HCT116 (cell line): ENCODE data around the gene TCP10L. TPM values are rescaled to one million over a fixed set of nuclear protein-coding genes. Genes with fewer than 3 reads are reported as not detected.

Source experiments
- ATAC-seq: fragments of 200-7000 bp; cut with Tn5 transposase; 2 replicates; pipeline ENCODE4 v1.9.1; 2020; ENCODE audit warnings: mild to moderate bottlenecking, moderate library complexity
- BruUV-seq: library from RNA; stranded (reverse); fragments of 400-500 nt; replicated peaks from 2 replicates; lab custom pipeline; 2021; lab: Mats Ljungman, UMichigan
- CTCF ChIA-PET: fragments of 300-600 bp; sonication (Branson Sonifier 250); formaldehyde crosslinking; loops from one replicate; lab custom pipeline; 2021; ENCODE audit warnings: antibody characterized with exemption; lab: Charles Lee
- POLR2A ChIA-PET: fragments of 300-600, 350-600 bp; sonication (Branson Sonifier 250); formaldehyde crosslinking; loops from one replicate; lab custom pipeline; 2021; ENCODE audit warnings: antibody characterized with exemption; lab: Charles Lee
- RAD21 ChIA-PET, 2 experiments: fragments of 300-600 bp; sonication (Branson Sonifier 250); formaldehyde crosslinking; loops; one replicate each; lab custom pipeline; 2023; ENCODE audit warnings: low total read pairs in 2 of 2; ENCODE audit not compliant: uncharacterized antibody in 2 of 2, unreplicated experiment in 2 of 2, low non-redundant PET in 1 of 2; lab: Charles Lee
- DNase-seq: peaks from one replicate; pipeline ENCODE4 v3.0.0-alpha.2; 2010; ENCODE audit warnings: low read depth, low spot score
- H2AFZ ChIP-seq: fragments of 200-600 bp; shearing (Covaris generic), sonication (generic); 2 replicates; pipeline ENCODE4 v1.6.1; 2017; ENCODE audit warnings: low read depth, mixed run types, mixed read lengths, antibody characterized with exemption, low read length; ENCODE audit not compliant: poor library complexity, severe bottlenecking
- H3K27ac ChIP-seq: 2 replicates; pipeline ENCODE4 v1.5.1; 2012; ENCODE audit warnings: low read depth, low read length
- H3K27me3 ChIP-seq: fragments of 200-600 bp; sonication (generic); 2 replicates; pipeline ENCODE4 v1.6.1; 2016; ENCODE audit warnings: mixed run types, low read length, mixed read lengths; ENCODE audit not compliant: insufficient read depth
- H3K36me3 ChIP-seq, 2 experiments: fragments of 200-500 bp in 1 of 2; fragments of 200-600 bp in 1 of 2; sonication (Bioruptor generic) in 1 of 2; sonication (generic) in 1 of 2; 2 replicates each; pipeline versions ENCODE4 v1.5.1 to v1.6.1; 2014 to 2016; ENCODE audit warnings: low read length in 2 of 2, inconsistent platforms in 1 of 2, mixed read lengths in 1 of 2, mixed run types in 1 of 2; ENCODE audit not compliant: insufficient read depth in 2 of 2, control insufficient read depth in 1 of 2
- H3K4me1 ChIP-seq, 2 experiments: fragments of 200-600 bp in 1 of 2; sonication (generic) in 1 of 2; 2 replicates each; pipeline versions ENCODE4 v1.5.1 to v1.6.1; 2012 to 2017; ENCODE audit warnings: low read length in 2 of 2, inconsistent platforms in 1 of 2, mild to moderate bottlenecking in 1 of 2, mixed read lengths in 1 of 2, mixed run types in 1 of 2, moderate library complexity in 1 of 2; ENCODE audit not compliant: insufficient read depth in 2 of 2, control insufficient read depth in 1 of 2
- H3K4me2 ChIP-seq: fragments of 200-600 bp; sonication (generic); 2 replicates; pipeline ENCODE4 v1.6.1; 2017; ENCODE audit warnings: mixed run types, low read length, mixed read lengths
- H3K4me3 ChIP-seq, 2 experiments: fragments of 200-600 bp in 1 of 2; sonication (generic) in 1 of 2; replicated peaks in 1 of 2; 2 replicates each; pipeline ENCODE4 v1.5.1; 2011 to 2016; ENCODE audit warnings: low read length in 2 of 2, control low read depth in 1 of 2, low read depth in 1 of 2, mild to moderate bottlenecking in 1 of 2, mixed read lengths in 1 of 2, mixed run types in 1 of 2
- H3K79me2 ChIP-seq: fragments of 200-600 bp; sonication (generic); 2 replicates; pipeline ENCODE4 v1.6.1; 2017; ENCODE audit warnings: mild to moderate bottlenecking, mixed run types, low read length, moderate library complexity, mixed read lengths; ENCODE audit not compliant: insufficient read depth
- H3K9ac ChIP-seq: fragments of 200-600 bp; sonication (generic); 2 replicates; pipeline ENCODE4 v1.6.1; 2016; ENCODE audit warnings: low read length, mixed read lengths
- H3K9me2 ChIP-seq: fragments of 200-600 bp; sonication (generic), shearing (Covaris generic); 2 replicates; pipeline ENCODE4 v1.6.1; 2017; ENCODE audit warnings: mixed run types, mild to moderate bottlenecking, moderate library complexity; ENCODE audit not compliant: insufficient read depth
- H3K9me3 ChIP-seq, 2 experiments: fragments of 200-500 bp in 1 of 2; fragments of 200-600 bp in 1 of 2; sonication (Bioruptor generic) in 1 of 2; sonication (generic) in 1 of 2; 2 replicates each; pipeline ENCODE4 v1.6.1; 2014 to 2017; ENCODE audit warnings: low read length in 2 of 2, mixed read lengths in 2 of 2, inconsistent platforms in 1 of 2, low read depth in 1 of 2, mild to moderate bottlenecking in 1 of 2, mixed run types in 1 of 2, moderate library complexity in 1 of 2; ENCODE audit not compliant: control insufficient read depth in 1 of 2, insufficient read depth in 1 of 2
- H4K20me1 ChIP-seq: fragments of 200-600 bp; sonication (generic), shearing (Covaris generic); 2 replicates; pipeline ENCODE4 v1.6.1; 2017; ENCODE audit warnings: mixed run types, mild to moderate bottlenecking, moderate library complexity; ENCODE audit not compliant: insufficient read depth
- ATF3 ChIP-seq: IDR thresholded peaks from 2 replicates; pipeline ENCODE4 v1.6.1; 2012
- CBX3 ChIP-seq: IDR thresholded peaks from 2 replicates; pipeline ENCODE4 v1.6.1; 2012; ENCODE audit warnings: low read depth
- ELF1 ChIP-seq: IDR thresholded peaks from 2 replicates; pipeline ENCODE4 v1.6.1; 2012; ENCODE audit warnings: low read depth, borderline replicate concordance
- EZH2 ChIP-seq: fragments of 200-600 bp; sonication (generic); IDR thresholded peaks from 2 replicates; pipeline ENCODE4 v1.6.1; 2017; ENCODE audit warnings: antibody characterized with exemption, mixed run types
- EZH2phosphoT487 ChIP-seq: fragments of 200-600 bp; IDR thresholded peaks from 2 replicates; pipeline ENCODE4 v1.6.1; 2018; ENCODE audit warnings: antibody characterized with exemption, borderline replicate concordance
- JUND ChIP-seq: IDR thresholded peaks from 2 replicates; pipeline ENCODE4 v1.6.1; 2012
- POLR2A ChIP-seq: IDR thresholded peaks from 2 replicates; pipeline ENCODE4 v1.7.0; 2011; ENCODE audit warnings: borderline replicate concordance; ENCODE audit not compliant: insufficient read depth, insufficient read length; ENCODE audit errors: extremely low read depth
- POLR2AphosphoS5 ChIP-seq: IDR thresholded peaks from 2 replicates; pipeline ENCODE4 v1.6.1; 2011; ENCODE audit warnings: mild to moderate bottlenecking, low read depth, low read length, moderate library complexity
- RAD21 ChIP-seq: IDR thresholded peaks from 2 replicates; pipeline ENCODE4 v1.6.1; 2012; ENCODE audit warnings: low read depth, mild to moderate bottlenecking
- SP1 ChIP-seq: IDR thresholded peaks from 2 replicates; pipeline ENCODE4 v1.6.1; 2012; ENCODE audit warnings: low read depth
- SRF ChIP-seq: IDR thresholded peaks from 2 replicates; pipeline ENCODE4 v1.6.1; 2012; ENCODE audit warnings: low read depth
- YY1 ChIP-seq: IDR thresholded peaks from 2 replicates; pipeline ENCODE4 v1.6.1; 2011; ENCODE audit warnings: low read length, low read depth, moderate library complexity, mild to moderate bottlenecking; ENCODE audit not compliant: insufficient replicate concordance; ENCODE audit errors: extremely low read depth
- ZBTB33 ChIP-seq: IDR thresholded peaks from 2 replicates; pipeline ENCODE4 v1.6.1; 2011; ENCODE audit warnings: mild to moderate bottlenecking, low read length, moderate library complexity; ENCODE audit not compliant: insufficient replicate concordance; ENCODE audit errors: extremely low read depth
- ZFX ChIP-seq: fragments of 450-650 bp; IDR thresholded peaks from 2 replicates; pipeline ENCODE4 v1.6.1; 2017
- intact Hi-C: fragments of 100-400 bp; cut with micrococcal nuclease; formaldehyde crosslinking; loops from 2 replicates; pipeline ENCODE4 v1.10.0; 2022
- total RNA-seq: library from RNA; stranded (reverse); gene quantifications from one replicate; pipeline ENCODE4 v1.2.1, GENCODE V29; 2021; ENCODE audit not compliant: unreplicated experiment
- TF ChIP-seq, protein P1 (sequence below): IDR thresholded peaks from 2 replicates; pipeline ENCODE4 v1.6.1; 2012
- TF ChIP-seq, protein P2 (sequence below), 3 experiments: fragments of 200-600 bp in 1 of 3; sonication (generic) in 1 of 3; IDR thresholded peaks in 2 of 3; conservative IDR thresholded peaks in 1 of 3; 2 replicates each; pipeline ENCODE4 v1.5.1; 2012 to 2017; ENCODE audit warnings: low read depth in 2 of 3, low read length in 2 of 3, antibody characterized with exemption in 1 of 3, borderline replicate concordance in 1 of 3, control low read depth in 1 of 3, mild to moderate bottlenecking in 1 of 3, mixed read lengths in 1 of 3, mixed run types in 1 of 3, moderate library complexity in 1 of 3; ENCODE audit not compliant: insufficient read depth in 1 of 3

Gene TCP10L
- total RNA-seq, 1 experiment from 2014 or later: 0.07 TPM

- H3K79me2 ChIP-seq: no peaks in the 10 kb centered on the region
- H3K9me2 ChIP-seq: no peaks in the 10 kb centered on the region
- no peak overlapping the region for H3K9ac ChIP-seq
- H4K20me1 ChIP-seq: no peaks in the 10 kb centered on the region
- H3K4me3 ChIP-seq: no peak overlapping the region
- no peaks in the 10 kb centered on the region for H3K9me3 ChIP-seq
- ChIA-PET RAD21 (no interaction called here), CTCF (no interaction called here), POLR2A (no interaction called here)
- no peak for TF ChIP-seq RAD21
- TF ChIP-seq ZBTB33: no peak
- TF ChIP-seq EZH2: no peak
- no peak for TF ChIP-seq ZFX
- no peak for TF ChIP-seq JUND
- no peak for TF ChIP-seq POLR2AphosphoS5
- TF ChIP-seq YY1: no peak
- no peak for TF ChIP-seq ELF1
- TF ChIP-seq, protein P1, sequence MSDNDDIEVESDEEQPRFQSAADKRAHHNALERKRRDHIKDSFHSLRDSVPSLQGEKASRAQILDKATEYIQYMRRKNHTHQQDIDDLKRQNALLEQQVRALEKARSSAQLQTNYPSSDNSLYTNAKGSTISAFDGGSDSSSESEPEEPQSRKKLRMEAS: no peak
- TF ChIP-seq, protein P2, sequence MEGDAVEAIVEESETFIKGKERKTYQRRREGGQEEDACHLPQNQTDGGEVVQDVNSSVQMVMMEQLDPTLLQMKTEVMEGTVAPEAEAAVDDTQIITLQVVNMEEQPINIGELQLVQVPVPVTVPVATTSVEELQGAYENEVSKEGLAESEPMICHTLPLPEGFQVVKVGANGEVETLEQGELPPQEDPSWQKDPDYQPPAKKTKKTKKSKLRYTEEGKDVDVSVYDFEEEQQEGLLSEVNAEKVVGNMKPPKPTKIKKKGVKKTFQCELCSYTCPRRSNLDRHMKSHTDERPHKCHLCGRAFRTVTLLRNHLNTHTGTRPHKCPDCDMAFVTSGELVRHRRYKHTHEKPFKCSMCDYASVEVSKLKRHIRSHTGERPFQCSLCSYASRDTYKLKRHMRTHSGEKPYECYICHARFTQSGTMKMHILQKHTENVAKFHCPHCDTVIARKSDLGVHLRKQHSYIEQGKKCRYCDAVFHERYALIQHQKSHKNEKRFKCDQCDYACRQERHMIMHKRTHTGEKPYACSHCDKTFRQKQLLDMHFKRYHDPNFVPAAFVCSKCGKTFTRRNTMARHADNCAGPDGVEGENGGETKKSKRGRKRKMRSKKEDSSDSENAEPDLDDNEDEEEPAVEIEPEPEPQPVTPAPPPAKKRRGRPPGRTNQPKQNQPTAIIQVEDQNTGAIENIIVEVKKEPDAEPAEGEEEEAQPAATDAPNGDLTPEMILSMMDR (IDR thresholded peaks at IDR 0.05 in 2 of 3, conservative IDR thresholded peaks at IDR 0.05 in 1 of 3; ENCODE audit: borderline replicate concordance in 1 of 3, insufficient read depth in 1 of 3, low read depth in 2 of 3, low read length in 2 of 3): no peak
- no peak for TF ChIP-seq POLR2A
- no peak for TF ChIP-seq SRF
- TF ChIP-seq EZH2phosphoT487: no peak
- no peak for TF ChIP-seq ATF3
- no peak for TF ChIP-seq SP1
- TF ChIP-seq CBX3: no peak
- intact Hi-C loops: no loop called here
- no TSS peak for BruUV-seq
- no peak for ATAC-seq
- DNase-seq: no peak
- no peak overlapping the region for H3K27ac ChIP-seq
- H3K27me3 ChIP-seq: no peaks in the 10 kb centered on the region
- no peak overlapping the region for H2AFZ ChIP-seq
- H3K4me2 ChIP-seq: no peak overlapping the region
- H3K4me1 ChIP-seq: peaks cover 4 to 6% of the 10 kb centered on the region in 2 experiments
- no peaks in the 10 kb centered on the region for H3K36me3 ChIP-seq
Observed at GRCh38 chr21:32533611-32534010, 51.7 kb downstream of the TCP10L start.
